GM23248 (cell line): Measurements from ENCODE around the gene C17orf50. TPM values are rescaled to one million over a fixed set of nuclear protein-coding genes. Genes with fewer than 3 reads are reported as not detected.

Source experiments
- DNase-seq: peaks from one replicate; pipeline ENCODE4 v3.0.0-alpha.2; 2015
- H2AFZ ChIP-seq: fragments of 200-600 bp; sonication (generic); 2 replicates; pipeline ENCODE4 v1.6.1; 2016; ENCODE audit warnings: antibody characterized with exemption
- H3F3A ChIP-seq: fragments of 200-600 bp; sonication (generic); 2 replicates; pipeline ENCODE4 v1.6.1; 2016; ENCODE audit warnings: mild to moderate bottlenecking, antibody characterized with exemption, mixed run types; ENCODE audit not compliant: insufficient read depth
- H3K27ac ChIP-seq: fragments of 200-600 bp; sonication (generic); 2 replicates; pipeline ENCODE4 v1.5.1; 2016; ENCODE audit warnings: mild to moderate bottlenecking
- H3K27me3 ChIP-seq: fragments of 200-600 bp; sonication (generic); replicated peaks from 2 replicates; pipeline ENCODE4 v1.6.1; 2016; ENCODE audit warnings: mild to moderate bottlenecking; ENCODE audit not compliant: insufficient read depth
- H3K36me3 ChIP-seq: fragments of 200-600 bp; sonication (generic); 2 replicates; pipeline ENCODE4 v1.6.1; 2016; ENCODE audit warnings: low read depth, mild to moderate bottlenecking
- H3K4me1 ChIP-seq: fragments of 200-600 bp; sonication (generic); 2 replicates; pipeline ENCODE4 v1.6.1; 2016; ENCODE audit warnings: mild to moderate bottlenecking; ENCODE audit not compliant: insufficient read depth
- H3K4me2 ChIP-seq: fragments of 200-600 bp; sonication (generic); one replicate; pipeline ENCODE4 v1.6.1; 2016; ENCODE audit warnings: mild to moderate bottlenecking; ENCODE audit not compliant: unreplicated experiment
- H3K4me3 ChIP-seq: fragments of 200-600 bp; sonication (generic); 2 replicates; pipeline ENCODE4 v1.5.1; 2016; ENCODE audit warnings: mild to moderate bottlenecking
- H3K79me2 ChIP-seq: fragments of 200-600 bp; sonication (generic); 2 replicates; pipeline ENCODE4 v1.6.1; 2016; ENCODE audit warnings: mild to moderate bottlenecking; ENCODE audit not compliant: insufficient read depth
- H3K9ac ChIP-seq: fragments of 200-600 bp; sonication (generic); 2 replicates; pipeline ENCODE4 v1.6.1; 2016; ENCODE audit warnings: mild to moderate bottlenecking
- H3K9me2 ChIP-seq: fragments of 200-600 bp; sonication (generic); 2 replicates; pipeline ENCODE4 v1.6.1; 2016; ENCODE audit warnings: mixed run types, mild to moderate bottlenecking, moderate library complexity; ENCODE audit not compliant: insufficient read depth
- H3K9me3 ChIP-seq: fragments of 200-600 bp; sonication (generic); one replicate; pipeline ENCODE4 v1.6.1; 2017; ENCODE audit warnings: low read depth
- H4K20me1 ChIP-seq: fragments of 200-600 bp; sonication (generic); 2 replicates; pipeline ENCODE4 v1.6.0; 2016; ENCODE audit not compliant: insufficient read depth
- EZH2 ChIP-seq: fragments of 200-600 bp; sonication (generic); IDR thresholded peaks from 2 replicates; pipeline ENCODE4 v1.6.1; 2018; ENCODE audit warnings: antibody characterized with exemption, mild to moderate bottlenecking; ENCODE audit not compliant: insufficient read depth, poor library complexity, severe bottlenecking
- EZH2phosphoT487 ChIP-seq: fragments of 200-600 bp; sonication (generic); IDR thresholded peaks from 2 replicates; pipeline ENCODE4 v1.6.1; 2018; ENCODE audit warnings: antibody characterized with exemption, moderate library complexity, mild to moderate bottlenecking, low read depth; ENCODE audit not compliant: insufficient read depth
- WGBS, 2 experiments: methylation state at CpG; one replicate each; pipeline ENCODE4 v1.1.6; 2015 to 2017; ENCODE audit warnings: low lambda C conversion rate in 2 of 2, low coverage in 1 of 2; ENCODE audit errors: missing lambda C conversion rate in 2 of 2; 5-methylcytosine and 5-hydroxymethylcytosine counted together
- in situ Hi-C: fragments of 300-500 bp; cut with MboI; formaldehyde crosslinking; loops from 2 replicates; pipeline ENCODE4 v1.15.0; 2020
- polyA plus RNA-seq: library from polyadenylated mRNA; unstranded; fragments of >200 nt; fragmentation: Nextera tagmentation; extraction: Ambion mirVana; gene quantifications from 2 replicates; pipeline ENCODE4 v1.2.1, GENCODE V29; 2016
- total RNA-seq: library from RNA; depleted of rRNA; stranded (reverse); fragments of >200 nt; shearing (Covaris generic); gene quantifications from 2 replicates; pipeline ENCODE4 v1.2.3, GENCODE V29; 2014

Gene C17orf50
- total and polyA plus RNA-seq, 2 experiments from 2014 or later = not detected

DNA sequence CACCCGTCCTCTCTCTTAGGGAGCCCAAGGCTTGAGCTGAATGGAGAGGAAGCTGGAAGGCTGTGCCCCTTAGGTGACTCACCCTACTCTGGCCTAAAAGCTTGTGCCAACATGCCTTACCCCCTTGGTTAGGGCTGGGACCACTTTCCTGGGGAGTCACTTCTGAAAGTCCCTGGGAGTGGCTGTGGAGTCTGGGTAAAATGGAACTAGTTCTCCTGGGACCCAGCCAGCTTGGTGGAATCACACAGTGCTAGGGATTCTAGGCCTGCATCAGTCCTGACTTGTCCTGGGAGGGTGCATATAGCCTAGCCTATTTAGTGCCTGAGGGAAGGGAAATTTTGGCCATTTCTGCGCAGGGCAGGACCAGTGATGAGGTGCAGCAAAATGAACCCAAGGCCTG is 24.2 kb downstream of the C17orf50 start:
- Histone ChIP-seq H3K9me3 (no peaks in the 10 kb centered on the region), H3K36me3 (no peaks in the 10 kb centered on the region), H3K79me2 (no peaks in the 10 kb centered on the region), H3K9me2 (no peaks in the 10 kb centered on the region), H3K4me3 (no peak overlapping the region), H3K27me3 (peaks cover 18% of the 10 kb centered on the region), H3K27ac (no peak overlapping the region), H2AFZ (no peak overlapping the region), H3F3A (peaks cover 25% of the 10 kb centered on the region), H3K4me1 (peaks cover 40% of the 10 kb centered on the region), H3K9ac (no peak overlapping the region), H3K4me2 (no peak overlapping the region), H4K20me1 (no peaks in the 10 kb centered on the region)
- TF ChIP-seq EZH2phosphoT487 (no peak), EZH2 (no peak)
- DNase-seq = no peak
- 92 to 94% methylated on average over 2 of the region's 2 CpGs for WGBS, 2 experiments
- in situ Hi-C loops = no loop called here

DNA sequence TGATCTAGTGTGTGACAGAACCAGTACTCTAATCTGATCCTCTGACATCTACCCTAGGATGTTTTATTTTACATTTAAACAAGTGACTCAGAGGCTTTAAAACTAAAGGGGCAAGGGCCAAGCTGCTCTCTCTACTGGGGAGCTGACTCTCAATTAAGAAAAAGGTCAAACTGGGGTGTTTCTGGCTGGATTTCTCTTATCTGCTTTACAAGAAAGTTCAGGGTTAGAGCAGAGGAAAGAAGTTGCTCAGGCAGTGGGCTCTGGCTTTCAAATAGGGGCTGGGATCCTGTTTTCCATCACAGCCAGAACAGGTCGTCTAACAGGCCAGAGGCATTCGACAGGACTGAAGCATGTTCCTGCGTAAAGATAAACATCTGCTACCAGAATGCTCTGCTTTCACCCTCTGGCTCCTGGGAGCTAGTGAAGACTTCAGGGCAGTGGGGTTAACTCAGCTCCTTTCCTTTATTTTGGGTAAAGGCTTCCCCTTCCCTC is 26.3 kb downstream of the C17orf50 start:
- Histone ChIP-seq H3K4me2 (no peak overlapping the region), H3K9ac (no peak overlapping the region), H2AFZ (no peak overlapping the region), H3K27ac (no peak overlapping the region), H4K20me1 (no peaks in the 10 kb centered on the region), H3K27me3 (no peaks in the 10 kb centered on the region; the same call in 1 of the 2 replicates), H3K9me3 (no peaks in the 10 kb centered on the region), H3K4me3 (no peak overlapping the region), H3K4me1 (peaks cover 40% of the 10 kb centered on the region), H3K79me2 (no peaks in the 10 kb centered on the region), H3K36me3 (no peaks in the 10 kb centered on the region), H3F3A (peaks cover 25% of the 10 kb centered on the region), H3K9me2 (no peaks in the 10 kb centered on the region)
- WGBS, 2 experiments = 90 to 91% methylated on average over 3 of the region's 3 CpGs
- DNase-seq = peak; percentile 35
- in situ Hi-C loops = no loop called here
- TF ChIP-seq EZH2phosphoT487 = no peak
- no peak for TF ChIP-seq EZH2

DNA sequence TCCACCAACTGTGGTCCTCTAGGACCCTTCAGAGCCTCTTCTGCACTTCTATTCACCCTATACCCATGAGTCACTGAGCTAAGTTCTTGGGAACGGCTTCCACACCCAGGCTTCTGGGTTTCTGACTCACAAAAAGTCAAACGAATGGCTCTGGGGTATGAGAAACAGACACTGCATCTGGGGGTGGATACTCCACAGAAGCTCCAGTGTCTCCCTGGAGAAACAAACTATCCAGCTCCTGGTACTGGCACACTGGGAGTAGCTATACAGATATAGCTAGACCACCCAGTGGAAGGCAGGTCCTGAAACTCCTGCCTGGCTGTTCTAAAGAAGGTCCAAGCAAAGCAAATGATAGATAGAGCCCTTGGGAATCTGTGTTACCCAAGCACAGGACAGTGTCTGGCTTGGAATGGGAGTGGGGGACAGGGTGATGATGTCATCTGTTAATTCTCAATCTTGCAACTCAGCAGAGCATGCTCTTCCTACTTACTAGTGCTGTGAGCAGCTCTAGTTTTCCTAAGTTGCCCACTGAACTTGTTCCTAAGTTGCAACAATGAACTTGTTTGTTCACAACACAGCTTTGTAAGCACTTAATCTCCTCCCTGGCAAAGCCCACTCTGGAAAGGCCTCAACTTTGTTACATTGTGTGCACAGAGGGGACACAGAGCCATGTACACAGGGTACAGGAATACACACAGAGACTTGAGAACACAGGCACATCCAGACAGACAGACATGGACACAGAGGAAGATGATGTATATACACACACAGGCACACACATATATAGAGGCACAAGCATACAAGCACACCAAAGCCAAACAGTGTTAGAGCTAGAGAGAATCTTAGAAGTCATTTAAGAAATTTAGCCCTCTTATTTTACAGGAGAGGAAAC is 28.0 kb downstream of the C17orf50 start:
- peak; percentile 98 for DNase-seq
- peak overlapping the region; percentile 45 for H2AFZ ChIP-seq
- H3K79me2 ChIP-seq = no peaks in the 10 kb centered on the region
- in situ Hi-C loops = no loop called here
- H3K9ac ChIP-seq = peak overlapping the region; percentile 59
- H3K9me2 ChIP-seq = no peaks in the 10 kb centered on the region
- peak overlapping the region; percentile 80 for H3K27ac ChIP-seq
- H3K27me3 ChIP-seq = 0 out of 2 replicates have a peak, but pooled peaks cover 14% of the 10 kb centered on the region
- WGBS, 2 experiments = 0% methylated on average over 2 of the region's 2 CpGs
- no peaks in the 10 kb centered on the region for H4K20me1 ChIP-seq
- peak overlapping the region; percentile 49 for H3K4me2 ChIP-seq
- no peaks in the 10 kb centered on the region for H3K36me3 ChIP-seq
- peaks cover 25% of the 10 kb centered on the region for H3F3A ChIP-seq
- no peak for TF ChIP-seq EZH2phosphoT487
- TF ChIP-seq EZH2 = no peak
- H3K4me3 ChIP-seq = peak overlapping the region; percentile 9
- H3K9me3 ChIP-seq = no peaks in the 10 kb centered on the region
- peaks cover 36% of the 10 kb centered on the region for H3K4me1 ChIP-seq

DNA sequence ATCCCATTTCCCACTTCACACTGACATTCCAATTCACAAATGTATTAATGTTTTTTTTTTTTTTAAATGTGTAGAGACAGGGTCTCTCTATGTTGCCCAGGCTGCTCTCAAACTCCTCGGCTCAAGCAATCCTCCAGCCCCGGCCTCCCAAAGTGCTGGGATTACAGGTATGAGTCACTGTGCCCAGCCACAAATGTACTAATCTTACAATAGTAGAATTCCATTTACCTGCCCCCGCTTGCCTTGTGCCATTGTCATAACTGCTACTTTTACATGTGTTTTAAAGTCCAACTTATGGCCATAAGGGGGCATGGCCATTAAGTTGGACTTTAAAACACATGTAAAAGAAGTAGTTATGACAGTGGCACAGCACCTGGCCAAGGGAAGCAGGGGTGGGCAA is 30.2 kb downstream of the C17orf50 start:
- Histone ChIP-seq H3K27ac (no peak overlapping the region), H2AFZ (no peak overlapping the region), H3K9me3 (no peaks in the 10 kb centered on the region), H3K9ac (no peak overlapping the region), H3K9me2 (no peaks in the 10 kb centered on the region), H4K20me1 (no peaks in the 10 kb centered on the region), H3K4me1 (peaks cover 32% of the 10 kb centered on the region), H3K4me2 (no peak overlapping the region), H3K27me3 (peaks cover 28% of the 10 kb centered on the region), H3K79me2 (no peaks in the 10 kb centered on the region), H3K4me3 (no peak overlapping the region), H3F3A (peaks cover 25% of the 10 kb centered on the region), H3K36me3 (no peaks in the 10 kb centered on the region)
- DNase-seq = no peak
- WGBS, 2 experiments = 88 to 97% methylated on average over 3 of the region's 3 CpGs
- in situ Hi-C loops = no loop called here
- TF ChIP-seq EZH2 (no peak), EZH2phosphoT487 (no peak)
